Measurements from ENCODE around the gene FAM170B. TPM values are rescaled to one million over a fixed set of nuclear protein-coding genes. Genes with fewer than 3 reads are reported as not detected.

Gene FAM170B
- total and polyA plus RNA-seq, 2 donors (not counting 3 experiments of a cell fraction or from before 2014, with no cell fraction given) = not detected

GRCh38 chr10:49179699-49180443 is 46.0 kb upstream of the FAM170B start:
- intact Hi-C loops (cut with micrococcal nuclease) = loop anchor here (10.0 kb wide), 1 partner anchor 355 kb away; the partner anchor contains the start of gene ERCC6

GRCh38 chr10:49178489-49179471 is 45.0 kb upstream of the FAM170B start:
- no peaks in the 10 kb centered on the region for H3K9me3 ChIP-seq (replicated peaks; ENCODE audit: control insufficient read depth, insufficient read depth, low read length)
- intact Hi-C loops (cut with micrococcal nuclease) (no loop called here), dilution Hi-C loops (cut with MboI; ENCODE audit: extremely low pct_ligation_motif_present, low sequenced_read_pairs) (no loop called here)
- H3K27ac ChIP-seq (ENCODE audit: insufficient read depth, low read depth, low read length) = no peak overlapping the region
- H3K36me3 ChIP-seq (ENCODE audit: control insufficient read depth in 2 of 2, extremely low read depth in 1 of 2, insufficient read depth in 2 of 2, low read length in 2 of 2) = no peaks in the 10 kb centered on the region
- H2AFZ ChIP-seq (ENCODE audit: low read depth, low read length) = no peak overlapping the region
- POLR2A ChIA-PET = no interaction called here
- no peaks in the 10 kb centered on the region for H4K20me1 ChIP-seq (replicated peaks; ENCODE audit: control insufficient read depth, extremely low read depth, insufficient read depth, low read length)
- FAIRE-seq (no peak), DNase-seq (ENCODE audit: low read depth, low spot score) (no peak)
- H3K4me1 ChIP-seq (ENCODE audit: control insufficient read depth, extremely low read depth, insufficient read depth, low read length) = peaks cover 13% of the 10 kb centered on the region
- no peak overlapping the region for H3K4me2 ChIP-seq (ENCODE audit: insufficient read depth, low read length)
- H3K27me3 ChIP-seq (ENCODE audit: control insufficient read depth in 2 of 2, insufficient read depth in 2 of 2, low read length in 2 of 2) = no peaks in the 10 kb centered on the region
- CTCF ChIA-PET = interaction anchor here (1.3 to 1.7 kb wide), 2 partner anchors 15 to 17 kb away, joined by 4 to 6 read pairs; no protein-coding TSS in a partner anchor
- H3K9me1 ChIP-seq (replicated peaks; ENCODE audit: control insufficient read depth, extremely low read depth, insufficient read depth, low read length) = no peaks in the 10 kb centered on the region
- no peaks in the 10 kb centered on the region for H3K79me2 ChIP-seq (ENCODE audit: control insufficient read depth, insufficient read depth, low read length)
- no peak overlapping the region for H3K9ac ChIP-seq (replicated peaks; ENCODE audit: extremely low read depth, insufficient read depth, low read length)
- no peak overlapping the region for H3K4me3 ChIP-seq (replicated peaks in 1 of 3; ENCODE audit: insufficient read depth in 1 of 3, low read depth in 1 of 3, low read length in 3 of 3)
- TF ChIP-seq CTCF (IDR thresholded peaks at IDR 0.05; ENCODE audit: extremely low read depth in 1 of 2, insufficient read depth in 1 of 2, low read depth in 1 of 2, low read length in 2 of 2) (no peak), MAX (IDR thresholded peaks at IDR 0.05; ENCODE audit: insufficient read depth, insufficient read length) (no peak), POLR2AphosphoS5 (IDR thresholded peaks at IDR 0.05; ENCODE audit: insufficient read depth, low read depth, low read length) (no peak), GATA2 (IDR thresholded peaks at IDR 0.05; ENCODE audit: insufficient read depth, insufficient read length, low read depth, low read length) (no peak), FOS (IDR thresholded peaks at IDR 0.05; ENCODE audit: borderline replicate concordance, insufficient read depth, low read length) (no peak), POLR2A (IDR thresholded peaks at IDR 0.05; ENCODE audit: low read depth, low read length) (no peak), EZH2 (IDR thresholded peaks at IDR 0.05; ENCODE audit: borderline replicate concordance, low read depth, low read length, severe bottlenecking) (no peak), JUN (IDR thresholded peaks at IDR 0.05; ENCODE audit: borderline replicate concordance, insufficient read depth, insufficient read length, low read depth) (no peak), MYC (IDR thresholded peaks at IDR 0.05; ENCODE audit: low read depth, low read length) (no peak)
- BruUV-seq (replicated peaks) = no TSS peak

More at GRCh38 chr10:49179699-49180443, 46.0 kb upstream of the FAM170B start:
- no peak overlapping the region for H3K9ac ChIP-seq (replicated peaks; ENCODE audit: extremely low read depth, insufficient read depth, low read length)
- CTCF ChIA-PET = interaction anchor here (1.3 to 1.7 kb wide), 2 partner anchors 16 to 18 kb away, joined by 4 to 6 read pairs; no protein-coding TSS in a partner anchor
- DNase-seq (ENCODE audit: low read depth, low spot score) (no peak), FAIRE-seq (no peak)
- H3K27me3 ChIP-seq (ENCODE audit: control insufficient read depth in 2 of 2, insufficient read depth in 2 of 2, low read length in 2 of 2) = no peaks in the 10 kb centered on the region
- no peak for TF ChIP-seq JUN (IDR thresholded peaks at IDR 0.05; ENCODE audit: borderline replicate concordance, insufficient read depth, insufficient read length, low read depth)
- no peak overlapping the region for H3K4me2 ChIP-seq (ENCODE audit: insufficient read depth, low read length)
- H3K4me3 ChIP-seq (replicated peaks in 1 of 3; ENCODE audit: insufficient read depth in 1 of 3, low read depth in 1 of 3, low read length in 3 of 3) = no peak overlapping the region
- no peak overlapping the region for H2AFZ ChIP-seq (ENCODE audit: low read depth, low read length)
- no peak overlapping the region for H3K27ac ChIP-seq (ENCODE audit: insufficient read depth, low read depth, low read length)
- H3K79me2 ChIP-seq (ENCODE audit: control insufficient read depth, insufficient read depth, low read length) = no peaks in the 10 kb centered on the region
- dilution Hi-C loops (cut with MboI; ENCODE audit: extremely low pct_ligation_motif_present, low sequenced_read_pairs) = no loop called here
- no peaks in the 10 kb centered on the region for H3K9me1 ChIP-seq (replicated peaks; ENCODE audit: control insufficient read depth, extremely low read depth, insufficient read depth, low read length)
- H3K36me3 ChIP-seq (ENCODE audit: control insufficient read depth in 2 of 2, extremely low read depth in 1 of 2, insufficient read depth in 2 of 2, low read length in 2 of 2) = no peaks in the 10 kb centered on the region
- peaks cover 17% of the 10 kb centered on the region for H3K4me1 ChIP-seq (ENCODE audit: control insufficient read depth, extremely low read depth, insufficient read depth, low read length)
- H4K20me1 ChIP-seq (replicated peaks; ENCODE audit: control insufficient read depth, extremely low read depth, insufficient read depth, low read length) = no peaks in the 10 kb centered on the region
- no peaks in the 10 kb centered on the region for H3K9me3 ChIP-seq (replicated peaks; ENCODE audit: control insufficient read depth, insufficient read depth, low read length)
- POLR2A ChIA-PET = no interaction called here
- no TSS peak for BruUV-seq (replicated peaks)

Measured in endothelial cell of umbilical vein (primary cell).